ENCODE results near the gene ZHX3. TPM values are rescaled to one million over a fixed set of nuclear protein-coding genes. Genes with fewer than 3 reads are reported as not detected.

ZHX3 gene
- total and polyA plus RNA-seq, 2 of the 4 experiments (the other 2 are of a cell fraction) = 25.0 to 28.0 TPM

DNA sequence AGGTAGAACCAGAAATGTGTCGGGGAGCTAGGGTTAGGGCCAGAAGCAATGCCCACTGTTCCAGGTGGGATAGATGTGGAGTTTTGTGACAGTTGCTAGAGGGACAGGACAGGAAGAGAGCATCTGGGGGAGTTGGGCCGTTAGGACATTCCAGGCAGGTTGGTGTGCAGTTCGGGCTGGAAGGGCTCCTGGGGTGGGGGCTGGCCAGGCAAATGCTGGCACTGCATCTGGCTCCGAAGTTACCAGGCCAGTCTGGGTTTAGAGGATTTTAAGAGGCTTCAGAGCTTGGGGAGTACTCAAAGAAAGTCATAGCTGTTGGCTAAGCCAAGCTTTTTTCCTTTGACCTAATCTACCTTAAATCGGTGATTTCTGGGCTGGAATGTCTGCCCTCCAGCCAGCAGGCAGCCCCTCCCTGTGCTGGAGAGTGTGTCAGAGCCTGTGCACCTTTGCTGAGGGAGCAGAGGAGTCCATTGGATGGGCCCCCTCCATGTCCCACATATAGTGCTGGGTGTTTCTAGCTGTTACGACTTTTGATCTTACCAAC is 159.4 kb downstream of the ZHX3 start:
- no peaks in the 10 kb centered on the region for H3K9me3 ChIP-seq (ENCODE audit: control insufficient read depth, insufficient read depth, low read length)
- H3K56ac ChIP-seq (ENCODE audit: extremely low read depth, insufficient read depth, low read length) = no peak overlapping the region
- ChIA-PET CTCF (interaction anchor here (1.0 kb wide), 1 partner anchor 12 kb away, joined by 4 read pairs; no protein-coding TSS in a partner anchor), POLR2A (ENCODE audit: unreplicated experiment) (no interaction called here)
- H3K9me1 ChIP-seq (ENCODE audit: insufficient read depth, low read length) = peaks cover 54% of the 10 kb centered on the region
- no peak overlapping the region for H3K9ac ChIP-seq (ENCODE audit: low read depth, low read length)
- H3K14ac ChIP-seq (replicated peaks; ENCODE audit: low read depth, low read length) = no peak overlapping the region
- H4K91ac ChIP-seq (ENCODE audit: insufficient read depth, low read depth, low read length) = no peak overlapping the region
- no peak overlapping the region for H2BK5ac ChIP-seq (ENCODE audit: low read depth, low read length, poor library complexity, severe bottlenecking)
- BruUV-seq (replicated peaks) = no TSS peak
- H2AFZ ChIP-seq (replicated peaks; ENCODE audit: low read length, poor library complexity) = no peak overlapping the region
- H3K23ac ChIP-seq (ENCODE audit: low read depth, low read length) = no peak overlapping the region
- H4K20me1 ChIP-seq (ENCODE audit: insufficient read depth, low read length) = peaks cover 85% of the 10 kb centered on the region
- peaks cover 3% of the 10 kb centered on the region for H3K4me1 ChIP-seq (ENCODE audit: control insufficient read depth, insufficient read depth, low read length)
- H4K8ac ChIP-seq (ENCODE audit: low read depth in 2 of 2, low read length in 2 of 2) = no peak overlapping the region
- H3K4ac ChIP-seq (ENCODE audit: low read depth, low read length) = no peak overlapping the region
- peaks cover 57 to 97% of the 10 kb centered on the region in 2 experiments for H3K79me1 ChIP-seq (ENCODE audit: low read depth in 1 of 2, low read length in 2 of 2)
- no peak overlapping the region for H3K4me3 ChIP-seq (ENCODE audit: insufficient read depth, low read depth, low read length)
- dilution Hi-C loops (cut with HindIII; ENCODE audit: low sequenced_read_pairs, unreplicated experiment) = no loop called here
- DNase-seq (no peak), ATAC-seq (ENCODE audit: low read depth) (no peak)
- H3K18ac ChIP-seq (ENCODE audit: low read depth, low read length) = no peak overlapping the region
- no peak overlapping the region for H2AK9ac ChIP-seq (replicated peaks; ENCODE audit: low read depth, low read length, poor library complexity)
- 83% methylated on average over 2 of the region's 6 CpGs; no CpG with 5 or more reads in 1 of the 2 experiments for WGBS, 2 experiments (ENCODE audit: extremely low coverage in 2 of 2, insufficient read length in 1 of 2)
- no peak overlapping the region for H4K5ac ChIP-seq (ENCODE audit: low read depth, low read length)
- H2AK5ac ChIP-seq (ENCODE audit: low read depth, low read length) = no peak overlapping the region
- H2BK120ac ChIP-seq (ENCODE audit: low read depth, low read length) = no peak overlapping the region
- no peak overlapping the region for H2BK20ac ChIP-seq (ENCODE audit: low read depth, low read length)
- in situ Hi-C loops (cut with MboI; ENCODE audit: low sequenced_read_pairs) = loop anchor here (25.0 kb wide), 1 partner anchor 454 kb away; the partner anchor contains the start of gene CHD6
- H3K27me3 ChIP-seq (ENCODE audit: control insufficient read depth, insufficient read depth, low read length) = no peaks in the 10 kb centered on the region
- H2BK15ac ChIP-seq (ENCODE audit: low read depth, low read length) = no peak overlapping the region
- intact Hi-C loops (cut with micrococcal nuclease) = no loop called here
- peaks cover 33% of the 10 kb centered on the region for H3K36me3 ChIP-seq (ENCODE audit: control insufficient read depth, insufficient read depth, low read length)
- no peak for TF ChIP-seq BHLHE40 (IDR thresholded peaks at IDR 0.05; ENCODE audit: low read depth, low read length)
- no peak for TF ChIP-seq RCOR1 (IDR thresholded peaks at IDR 0.05; ENCODE audit: insufficient replicate concordance, low read length)
- no peak for TF ChIP-seq RAD21 (IDR thresholded peaks at IDR 0.05; ENCODE audit: low read length)
- no peak for TF ChIP-seq NFE2L2 (IDR thresholded peaks at IDR 0.05; ENCODE audit: low read depth, low read length)
- TF ChIP-seq FOS (IDR thresholded peaks at IDR 0.05; ENCODE audit: low read depth, low read length) = no peak
- TF ChIP-seq MXI1 (IDR thresholded peaks at IDR 0.05; ENCODE audit: borderline replicate concordance, low read depth, low read length) = no peak
- TF ChIP-seq CEBPB (IDR thresholded peaks at IDR 0.05; ENCODE audit: low read depth, low read length) = no peak
- TF ChIP-seq CHD1 (IDR thresholded peaks at IDR 0.05; ENCODE audit: low read depth, low read length) = no peak
- no peak for TF ChIP-seq MAZ (IDR thresholded peaks at IDR 0.05; ENCODE audit: borderline replicate concordance, low read depth, low read length)
- no peak for TF ChIP-seq MAFK (IDR thresholded peaks at IDR 0.05; ENCODE audit: low read depth, low read length)
- no peak for TF ChIP-seq SMC3 (IDR thresholded peaks at IDR 0.05; ENCODE audit: low read depth, low read length)
- TF ChIP-seq, protein P1, sequence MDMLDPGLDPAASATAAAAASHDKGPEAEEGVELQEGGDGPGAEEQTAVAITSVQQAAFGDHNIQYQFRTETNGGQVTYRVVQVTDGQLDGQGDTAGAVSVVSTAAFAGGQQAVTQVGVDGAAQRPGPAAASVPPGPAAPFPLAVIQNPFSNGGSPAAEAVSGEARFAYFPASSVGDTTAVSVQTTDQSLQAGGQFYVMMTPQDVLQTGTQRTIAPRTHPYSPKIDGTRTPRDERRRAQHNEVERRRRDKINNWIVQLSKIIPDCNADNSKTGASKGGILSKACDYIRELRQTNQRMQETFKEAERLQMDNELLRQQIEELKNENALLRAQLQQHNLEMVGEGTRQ (IDR thresholded peaks at IDR 0.05; ENCODE audit: low read depth, low read length) = no peak
- TF ChIP-seq, protein P2, sequence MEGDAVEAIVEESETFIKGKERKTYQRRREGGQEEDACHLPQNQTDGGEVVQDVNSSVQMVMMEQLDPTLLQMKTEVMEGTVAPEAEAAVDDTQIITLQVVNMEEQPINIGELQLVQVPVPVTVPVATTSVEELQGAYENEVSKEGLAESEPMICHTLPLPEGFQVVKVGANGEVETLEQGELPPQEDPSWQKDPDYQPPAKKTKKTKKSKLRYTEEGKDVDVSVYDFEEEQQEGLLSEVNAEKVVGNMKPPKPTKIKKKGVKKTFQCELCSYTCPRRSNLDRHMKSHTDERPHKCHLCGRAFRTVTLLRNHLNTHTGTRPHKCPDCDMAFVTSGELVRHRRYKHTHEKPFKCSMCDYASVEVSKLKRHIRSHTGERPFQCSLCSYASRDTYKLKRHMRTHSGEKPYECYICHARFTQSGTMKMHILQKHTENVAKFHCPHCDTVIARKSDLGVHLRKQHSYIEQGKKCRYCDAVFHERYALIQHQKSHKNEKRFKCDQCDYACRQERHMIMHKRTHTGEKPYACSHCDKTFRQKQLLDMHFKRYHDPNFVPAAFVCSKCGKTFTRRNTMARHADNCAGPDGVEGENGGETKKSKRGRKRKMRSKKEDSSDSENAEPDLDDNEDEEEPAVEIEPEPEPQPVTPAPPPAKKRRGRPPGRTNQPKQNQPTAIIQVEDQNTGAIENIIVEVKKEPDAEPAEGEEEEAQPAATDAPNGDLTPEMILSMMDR (conservative IDR thresholded peaks at IDR 0.05; ENCODE audit: low read depth, low read length) = no peak
- H3K27ac ChIP-seq (ENCODE audit: insufficient read depth, low read length) = no peak overlapping the region
- no peak overlapping the region for H3K4me2 ChIP-seq (ENCODE audit: low read depth, low read length)
